DLD1 (cell line): Measurements from ENCODE around the gene CORO2B.

Experiments used
- in situ Hi-C: cut with HindIII; loops from 2 replicates; pipeline ENCODE4 v1.10.0; 2017; ENCODE audit warnings: low sequenced_read_pairs

Gene CORO2B

DNA sequence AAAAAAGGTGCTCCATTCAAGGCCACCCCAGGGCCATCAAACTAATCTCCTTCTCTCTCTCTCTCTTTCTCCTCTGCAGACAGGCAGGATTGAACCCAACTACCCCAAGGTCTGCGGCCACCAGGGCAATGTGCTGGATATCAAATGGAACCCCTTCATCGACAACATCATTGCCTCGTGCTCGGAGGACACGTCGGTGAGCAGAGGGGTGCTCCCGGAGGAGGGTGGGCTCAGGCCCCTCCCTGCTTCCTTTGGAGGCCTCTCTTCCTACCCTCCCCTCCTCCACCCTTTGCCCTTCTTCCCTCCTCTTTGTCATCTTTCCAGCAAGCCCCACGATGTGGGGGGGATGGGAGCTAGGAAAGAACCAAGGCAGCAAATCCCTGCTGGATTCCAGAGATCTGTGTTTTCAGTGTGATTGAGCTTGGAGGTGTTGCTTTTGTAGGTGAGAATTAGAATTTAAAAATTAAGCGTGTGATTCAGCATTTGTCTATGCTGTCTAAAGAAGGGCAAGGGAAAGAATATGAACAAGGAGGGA is 116.3 kb downstream of the CORO2B start:
- in situ Hi-C loops, result no loop called here

DNA sequence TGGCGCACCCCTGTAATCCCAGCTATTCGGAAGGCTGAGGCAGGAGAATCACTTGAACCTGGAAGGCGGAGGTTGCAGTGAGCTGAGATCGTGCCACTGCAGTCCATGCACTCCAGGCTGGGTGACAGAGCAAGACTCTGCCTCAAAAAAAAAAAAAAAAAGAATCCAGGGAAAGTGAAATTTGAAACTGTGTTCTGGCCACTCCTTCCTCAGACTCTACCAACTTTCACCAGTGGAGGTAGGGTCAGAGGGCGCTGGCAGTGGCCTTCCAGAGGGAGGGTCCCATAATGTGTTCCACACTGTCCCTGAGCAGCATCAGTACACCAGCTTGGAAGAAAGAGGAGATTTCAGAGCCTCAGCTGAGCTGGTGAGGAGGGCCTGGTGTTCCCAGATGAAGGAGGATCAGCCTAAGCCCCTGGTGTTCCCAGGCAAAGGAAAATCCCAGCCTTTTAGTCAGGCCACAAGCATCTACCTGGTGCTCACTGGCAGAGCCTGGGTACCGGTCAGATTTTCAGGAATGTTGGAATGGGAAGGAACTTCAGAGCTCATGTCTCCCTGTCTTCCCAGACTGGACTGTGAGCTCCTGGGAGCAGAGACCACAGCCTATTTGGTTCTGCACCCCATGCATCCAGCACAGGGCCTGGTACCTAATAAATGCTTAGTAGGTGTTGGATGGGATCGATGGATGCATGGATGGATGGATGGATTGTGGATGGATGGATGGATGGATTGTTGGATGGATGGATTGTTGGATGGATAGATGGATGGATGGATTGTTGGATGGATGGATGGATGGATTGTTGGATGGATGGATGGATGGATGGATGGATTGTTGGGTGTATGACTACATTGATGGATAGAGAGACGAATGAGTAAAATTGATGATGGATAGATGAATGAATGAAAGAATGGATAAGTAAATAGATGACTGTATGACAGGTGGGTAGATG is 117.9 kb downstream of the CORO2B start:
- in situ Hi-C loops, result no loop called here

DNA sequence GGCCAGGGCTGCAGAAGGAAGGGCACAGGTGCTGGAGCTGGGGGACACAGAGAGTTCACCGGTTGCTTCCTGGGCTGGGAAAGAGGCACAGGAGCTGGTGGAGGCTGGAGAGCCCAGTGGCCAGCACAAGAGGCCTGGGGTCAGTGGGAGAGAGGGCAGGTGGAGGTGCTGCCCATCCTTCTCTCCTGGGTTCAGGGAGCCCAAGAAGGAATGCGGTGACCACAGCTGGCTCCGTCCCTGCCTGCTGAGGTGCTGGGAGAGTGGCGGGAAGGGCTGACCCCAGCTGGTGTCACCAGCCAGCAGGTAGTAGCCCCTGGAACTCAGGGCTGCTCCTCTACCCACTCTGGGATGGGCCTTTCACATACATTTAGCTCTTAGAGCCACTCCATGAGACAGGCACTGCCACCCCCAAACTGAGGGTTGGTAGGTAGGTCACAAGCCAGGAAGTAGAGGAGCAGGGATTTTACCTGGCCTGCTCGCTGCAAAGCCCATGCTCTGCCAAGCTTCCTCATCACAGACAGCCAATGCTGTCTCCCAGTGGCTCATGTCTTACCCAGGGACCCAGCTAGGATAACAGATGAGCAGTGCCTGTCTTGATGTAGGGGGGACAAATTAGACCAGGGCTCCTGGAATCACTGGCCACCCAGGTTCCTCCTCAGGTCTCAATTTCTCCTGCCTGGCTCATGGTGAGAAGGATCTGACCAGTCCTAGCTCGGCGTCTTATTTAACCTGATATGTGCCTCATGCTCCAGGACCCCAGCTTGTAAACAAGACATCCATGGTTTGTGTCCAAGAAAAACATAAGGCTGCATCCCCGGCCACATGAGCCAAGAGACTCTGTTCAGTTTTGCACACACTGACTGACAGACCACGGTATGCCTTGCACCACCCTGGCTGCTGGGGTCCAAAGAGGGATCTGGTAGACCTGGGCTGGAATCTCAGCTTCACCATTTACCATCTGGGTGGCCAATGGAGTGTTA is 119.2 kb downstream of the CORO2B start:
- in situ Hi-C loops, result no loop called here

DNA sequence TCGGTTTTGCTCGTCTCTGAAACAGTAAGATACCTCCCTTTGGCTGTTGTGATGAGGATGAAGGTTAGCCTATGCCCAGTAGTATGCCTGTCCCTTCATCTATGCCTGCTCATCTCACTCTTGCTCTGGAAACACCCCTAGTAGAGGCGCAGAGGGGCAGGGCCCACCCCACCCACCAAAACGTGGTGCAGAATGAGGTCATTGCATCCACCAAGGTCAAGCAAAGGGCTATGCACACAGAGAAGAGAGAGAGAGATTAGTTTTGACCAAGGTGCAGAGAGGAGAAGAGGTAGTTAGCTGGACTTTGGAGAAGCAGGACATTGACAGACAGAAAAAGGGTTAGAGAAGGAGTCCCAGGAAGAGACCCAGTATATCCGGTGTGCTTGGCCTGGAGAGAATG is 119.9 kb downstream of the CORO2B start:
- in situ Hi-C loops, result no loop called here

DNA sequence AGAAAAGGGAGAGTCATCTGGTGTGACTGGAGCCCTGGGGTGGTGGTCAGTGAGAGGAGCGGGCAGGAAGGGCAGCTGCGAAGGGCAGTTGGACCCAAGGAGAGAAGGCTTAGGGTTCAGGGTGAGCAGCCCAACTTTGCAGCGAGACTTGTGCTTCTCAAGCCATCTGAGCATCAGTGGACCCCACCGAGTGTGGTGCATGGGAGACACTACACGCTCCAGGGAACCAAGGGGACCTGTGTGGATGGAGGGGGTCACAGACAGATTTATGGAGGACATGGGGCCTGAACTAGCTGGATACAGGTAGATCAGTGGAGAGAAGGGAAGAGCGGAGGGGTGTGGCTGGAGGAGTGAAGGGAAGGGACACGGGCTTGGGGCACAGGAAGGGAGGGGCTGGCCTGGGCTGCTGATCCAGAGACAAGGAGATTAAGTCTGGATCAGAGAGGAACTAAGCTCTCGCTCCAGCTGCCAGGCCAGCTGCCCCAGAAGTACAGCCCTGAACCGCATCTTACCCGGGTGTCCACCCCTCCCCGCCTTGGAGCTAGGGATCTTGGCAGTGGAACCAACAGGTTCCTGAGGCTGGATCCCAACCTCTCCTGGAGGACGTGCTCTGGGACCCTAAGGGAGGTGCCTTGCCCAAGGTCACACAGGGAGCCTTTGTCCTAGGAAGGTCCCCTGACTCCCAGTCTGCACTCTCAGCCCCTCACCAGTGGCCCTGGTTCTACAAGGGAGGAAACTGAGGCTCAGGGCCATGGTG is 120.5 kb downstream of the CORO2B start:
- in situ Hi-C loops, result no loop called here

DNA sequence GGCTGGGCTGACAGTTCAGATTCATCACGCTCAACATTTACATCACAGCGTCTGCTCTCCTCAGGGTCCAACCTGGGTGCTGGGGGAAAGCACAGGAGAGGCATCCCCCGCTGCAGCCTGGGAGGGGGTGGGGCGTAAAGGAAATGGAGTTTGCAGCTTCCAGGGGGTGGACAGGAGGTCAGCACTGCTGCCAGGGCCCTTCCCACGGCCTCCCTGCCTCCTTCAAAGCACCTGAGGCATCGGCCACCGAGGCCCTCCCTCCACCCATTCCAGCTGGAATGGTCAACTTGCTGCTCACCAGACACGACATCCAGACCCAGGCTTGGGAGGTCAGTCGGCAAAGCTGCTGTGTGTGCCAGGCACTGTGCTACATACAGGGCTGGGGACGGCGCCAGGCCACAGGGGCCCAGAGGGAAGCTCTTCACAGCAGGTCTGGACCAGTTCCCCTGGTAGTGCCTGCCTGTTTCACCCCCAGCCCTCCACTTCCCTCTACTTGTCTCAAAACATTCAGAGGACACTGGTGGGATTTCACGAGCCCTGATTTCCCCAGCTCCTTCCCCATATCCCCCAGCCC is 121.2 kb downstream of the CORO2B start:
- in situ Hi-C loops, result no loop called here

DNA sequence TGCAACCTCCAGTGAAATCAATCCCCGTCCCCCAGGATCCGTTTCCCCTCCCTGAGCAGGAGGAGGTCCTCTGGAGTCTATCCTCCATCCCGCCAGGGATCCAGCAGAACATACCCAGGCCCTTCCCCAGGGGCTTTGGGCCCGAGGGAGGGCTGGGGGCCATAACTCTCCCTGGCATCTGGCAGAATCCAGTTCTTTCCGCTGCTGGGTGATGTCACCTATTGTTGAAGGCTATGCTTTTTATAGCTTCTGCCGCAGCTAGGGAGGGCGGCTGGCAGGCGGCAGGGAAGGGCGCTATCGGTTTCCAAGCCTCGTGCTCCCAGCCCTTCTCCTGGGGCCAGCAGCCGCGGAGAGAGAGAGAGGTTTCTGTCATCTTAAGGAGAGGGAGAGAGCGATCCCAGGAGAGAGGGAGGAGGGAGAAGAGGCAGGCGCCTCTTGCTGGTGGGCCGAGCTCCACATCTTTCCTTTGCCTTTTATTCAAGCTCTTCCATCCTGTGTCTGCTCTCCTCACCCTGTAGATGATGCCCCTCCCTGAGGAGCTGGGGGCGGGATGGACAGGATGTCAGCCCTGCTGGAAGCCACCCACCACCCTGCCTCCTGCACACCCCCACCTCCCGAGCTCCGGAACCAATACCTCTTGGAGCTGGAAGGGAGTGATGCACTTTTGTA is 121.8 kb downstream of the CORO2B start:
- in situ Hi-C loops, result no loop called here

DNA sequence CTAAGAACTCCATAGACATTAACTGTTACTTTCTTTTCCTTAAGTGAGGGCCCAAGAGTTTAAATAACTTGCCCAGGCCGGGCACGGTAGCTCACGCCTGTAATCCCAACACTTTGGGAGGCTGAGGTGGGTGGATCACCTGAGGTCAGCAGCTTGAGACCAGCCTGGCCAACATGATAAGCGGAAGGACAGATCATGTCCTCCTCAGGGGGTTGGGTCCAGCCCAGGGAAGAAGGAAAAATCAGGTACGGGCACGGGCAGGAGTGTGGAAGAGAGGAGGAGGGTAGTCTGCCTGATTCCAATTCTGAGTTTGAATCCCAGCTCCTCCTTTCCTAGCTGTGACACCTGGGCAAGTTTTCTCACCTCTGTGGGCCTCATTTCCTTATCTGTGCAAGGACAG is 123.1 kb downstream of the CORO2B start:
- in situ Hi-C loops, result no loop called here

DNA sequence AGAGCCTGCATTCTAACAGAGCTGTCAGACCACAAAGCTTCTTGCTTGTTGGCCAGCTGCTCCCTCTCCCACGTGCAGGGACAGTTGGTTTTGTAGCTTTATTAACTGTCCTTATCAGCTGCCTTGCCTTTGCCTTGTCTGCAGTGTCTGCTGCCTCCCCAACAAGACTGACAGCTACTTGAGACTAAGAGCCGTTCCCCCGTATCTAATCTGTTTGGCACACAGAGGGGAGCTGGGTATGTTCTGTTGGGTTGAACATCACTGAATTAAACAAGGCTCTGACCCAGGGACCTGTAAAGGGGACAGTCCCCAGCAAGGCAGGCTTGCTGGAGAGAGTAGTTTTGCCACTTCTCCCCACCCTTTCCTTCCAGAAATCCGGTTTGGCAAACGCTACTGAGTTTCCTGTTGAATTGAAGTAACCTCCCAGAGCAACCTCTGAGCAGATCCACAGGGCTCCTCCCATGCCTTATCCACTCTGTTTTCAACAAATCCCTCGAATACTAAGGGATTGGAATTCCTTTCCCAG is 125.8 kb downstream of the CORO2B start:
- in situ Hi-C loops, result no loop called here

DNA sequence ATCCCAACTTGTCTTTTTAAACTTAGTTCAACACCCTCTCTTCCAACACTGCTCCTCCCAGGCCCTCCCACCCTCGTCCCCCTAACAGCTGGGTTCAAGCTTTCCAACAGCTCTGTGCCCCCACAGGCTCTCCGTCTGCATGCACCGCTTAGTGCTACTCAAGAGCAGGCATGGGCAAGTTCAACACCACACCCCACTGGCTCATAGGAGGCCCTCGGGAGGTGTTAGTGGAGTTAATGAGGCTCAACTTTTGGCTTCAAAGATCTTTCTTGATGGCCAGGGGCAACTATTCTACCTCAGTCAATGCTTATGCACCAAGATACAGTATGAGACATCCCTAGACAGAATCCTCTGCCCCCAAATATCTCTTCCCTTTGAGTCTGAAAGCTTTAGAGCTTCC is 127.5 kb downstream of the CORO2B start:
- in situ Hi-C loops, result no loop called here

DNA sequence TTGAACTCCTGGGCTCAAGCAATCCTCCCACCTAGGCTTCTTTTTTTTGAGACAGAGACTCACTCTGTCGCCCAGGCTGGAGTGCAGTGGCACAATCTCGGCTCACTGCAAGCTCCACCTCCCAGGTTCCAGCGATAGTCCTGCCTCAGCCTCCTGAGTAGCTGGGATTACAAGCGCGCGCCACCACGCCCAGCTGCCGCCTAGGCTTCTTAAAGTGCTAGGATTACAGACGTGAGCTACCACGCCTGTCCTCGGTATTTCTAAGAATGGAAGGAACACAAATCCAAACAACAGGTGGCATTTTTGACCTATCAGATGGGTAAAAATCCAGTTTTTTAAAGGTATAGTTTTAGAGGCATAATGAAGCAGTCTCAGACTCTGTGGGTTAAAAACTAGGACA is 128.1 kb downstream of the CORO2B start:
- in situ Hi-C loops, result no loop called here

DNA sequence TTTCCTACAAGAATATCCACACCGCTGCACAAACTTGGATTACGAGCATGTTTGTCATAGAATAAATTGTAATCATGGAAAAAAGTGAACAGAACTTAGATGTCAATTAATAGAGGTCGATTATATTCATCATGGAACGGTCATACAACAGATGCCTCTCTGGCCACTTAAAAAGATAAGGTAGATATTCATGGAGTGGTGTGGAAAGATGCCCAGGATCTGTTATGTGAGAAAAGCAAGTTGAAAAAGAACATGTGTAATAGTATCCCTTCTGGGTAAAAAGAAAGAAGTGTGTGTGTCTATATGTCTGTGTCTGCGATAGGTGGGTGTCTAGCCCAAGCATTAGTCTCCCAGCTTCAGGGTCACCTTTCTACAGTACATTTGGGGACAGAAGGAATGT is 128.6 kb downstream of the CORO2B start:
- in situ Hi-C loops, result no loop called here

DNA sequence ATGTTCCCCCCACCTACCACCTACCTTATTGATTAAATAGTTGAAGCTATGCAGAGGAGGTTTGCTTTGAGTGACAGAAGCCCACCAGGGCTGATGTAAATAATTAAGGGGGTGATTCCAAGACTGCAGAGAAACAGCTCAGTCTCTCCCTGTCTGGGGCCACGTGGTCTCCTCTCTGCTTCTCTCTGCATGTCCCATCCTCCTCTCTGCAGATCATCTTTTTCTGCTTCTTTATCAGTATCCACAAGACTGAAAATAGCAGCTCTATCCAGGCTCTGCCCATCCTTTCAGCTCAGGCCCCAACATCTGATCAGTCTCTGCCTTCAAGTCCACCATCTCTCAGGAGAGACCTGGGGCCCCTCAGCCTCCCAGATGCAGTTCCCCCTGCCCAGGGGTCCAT is 131.1 kb downstream of the CORO2B start:
- in situ Hi-C loops, result no loop called here

DNA sequence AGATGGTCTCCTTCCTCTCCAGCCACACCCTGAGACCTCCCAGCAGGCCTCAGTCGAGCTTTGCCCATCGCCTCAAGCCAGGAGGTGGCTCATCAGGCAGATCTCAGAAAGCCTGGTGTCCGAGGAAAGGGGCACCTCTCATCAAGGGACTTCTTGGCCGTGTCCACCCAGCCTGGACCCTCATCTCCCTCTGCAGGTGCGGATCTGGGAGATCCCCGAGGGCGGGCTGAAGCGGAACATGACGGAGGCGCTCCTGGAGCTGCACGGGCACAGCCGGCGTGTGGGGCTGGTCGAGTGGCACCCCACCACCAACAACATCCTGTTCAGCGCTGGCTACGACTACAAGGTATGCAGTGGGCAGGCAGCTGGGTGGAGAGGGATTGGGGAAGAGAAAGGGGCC is 131.7 kb downstream of the CORO2B start:
- in situ Hi-C loops, result no loop called here

DNA sequence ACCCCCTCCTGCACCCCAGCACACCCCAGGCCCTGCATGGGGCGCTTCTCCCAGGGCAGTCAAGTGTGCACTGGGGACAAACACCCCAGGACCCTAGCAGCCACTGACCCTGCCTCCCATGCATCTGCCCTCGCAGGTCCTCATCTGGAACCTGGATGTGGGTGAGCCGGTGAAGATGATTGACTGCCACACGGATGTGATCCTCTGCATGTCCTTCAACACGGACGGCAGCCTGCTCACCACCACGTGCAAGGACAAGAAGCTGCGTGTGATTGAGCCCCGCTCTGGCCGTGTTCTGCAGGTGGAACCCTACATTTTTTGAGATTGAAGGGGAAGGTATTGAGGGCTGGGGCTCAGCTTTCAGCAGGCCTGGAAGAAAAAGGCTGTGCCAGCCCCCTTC is 132.6 kb downstream of the CORO2B start:
- in situ Hi-C loops, result no loop called here

DNA sequence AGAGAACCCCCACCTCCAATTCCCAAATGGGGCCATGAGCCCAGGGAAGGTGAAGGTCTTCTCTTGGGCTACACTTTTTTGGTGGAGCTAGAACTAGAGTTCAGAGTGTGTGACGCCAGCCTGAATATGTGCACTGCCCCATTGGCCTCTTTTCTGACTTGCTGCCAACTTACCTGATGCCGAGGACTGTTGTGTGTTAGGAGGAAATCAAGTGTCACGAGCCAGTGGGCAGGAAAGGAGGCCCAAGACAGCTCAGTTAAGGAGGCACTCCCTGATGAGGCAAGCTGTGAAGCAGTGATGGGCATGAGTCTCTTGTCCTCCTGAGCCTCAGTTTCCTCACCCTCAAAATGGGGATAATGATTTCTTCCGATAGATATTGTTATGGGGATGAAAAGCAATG is 134.1 kb downstream of the CORO2B start:
- in situ Hi-C loops, result no loop called here

DNA sequence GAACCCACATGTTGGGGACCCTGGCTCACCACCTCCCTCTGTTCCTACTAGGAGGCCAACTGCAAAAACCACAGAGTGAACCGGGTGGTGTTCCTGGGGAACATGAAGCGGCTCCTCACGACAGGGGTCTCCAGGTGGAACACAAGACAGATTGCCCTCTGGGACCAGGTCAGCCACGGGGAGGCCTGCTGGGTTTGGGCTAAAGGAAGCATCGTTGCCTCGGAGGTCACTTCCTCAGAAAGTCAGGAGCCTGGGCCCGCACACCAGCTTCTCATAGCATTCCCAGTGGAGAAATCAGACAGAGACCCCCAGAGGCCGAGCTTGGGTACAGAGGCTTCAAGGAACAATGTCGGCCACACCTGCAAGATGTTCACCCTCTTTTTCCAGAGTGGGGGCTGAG is 135.1 kb downstream of the CORO2B start:
- in situ Hi-C loops, result no loop called here

DNA sequence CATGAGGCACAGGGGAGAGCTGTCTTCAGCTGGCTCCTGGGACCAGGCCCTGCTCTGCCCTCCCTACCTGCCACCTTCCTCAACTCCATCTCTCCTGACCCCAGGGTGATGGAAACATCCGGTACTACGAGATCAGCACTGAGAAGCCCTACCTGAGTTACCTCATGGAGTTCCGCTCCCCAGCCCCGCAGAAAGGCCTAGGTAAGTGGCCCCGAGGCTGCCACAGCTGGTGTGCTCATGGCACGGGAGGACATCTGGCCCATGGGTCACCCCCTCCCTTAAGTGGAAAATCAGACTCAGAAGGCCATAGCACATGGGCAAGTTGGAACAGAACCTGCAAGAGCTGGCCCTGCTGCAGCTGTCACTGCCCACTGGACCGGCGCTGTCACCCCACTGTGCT is 136.3 kb downstream of the CORO2B start:
- in situ Hi-C loops, result no loop called here

DNA sequence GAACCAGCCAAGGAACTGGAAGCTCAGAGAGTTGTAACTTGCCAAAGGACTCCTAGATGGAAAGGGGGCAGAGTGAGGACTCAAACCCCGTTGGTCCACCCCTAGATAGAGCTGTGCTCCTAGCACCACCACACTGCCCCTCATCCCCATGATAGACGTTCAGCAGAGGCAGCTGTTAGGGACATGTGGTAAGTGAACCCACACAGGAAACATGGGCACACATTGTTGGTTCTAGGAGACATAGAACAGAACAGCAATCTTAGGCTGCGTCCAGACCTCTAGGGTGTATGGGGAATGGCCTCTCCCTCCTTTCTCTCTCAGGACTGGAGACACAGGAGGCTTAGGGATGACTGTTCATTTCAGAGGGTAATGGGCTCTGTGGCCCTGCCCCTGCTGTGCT is 139.2 kb downstream of the CORO2B start:
- in situ Hi-C loops, result no loop called here

DNA sequence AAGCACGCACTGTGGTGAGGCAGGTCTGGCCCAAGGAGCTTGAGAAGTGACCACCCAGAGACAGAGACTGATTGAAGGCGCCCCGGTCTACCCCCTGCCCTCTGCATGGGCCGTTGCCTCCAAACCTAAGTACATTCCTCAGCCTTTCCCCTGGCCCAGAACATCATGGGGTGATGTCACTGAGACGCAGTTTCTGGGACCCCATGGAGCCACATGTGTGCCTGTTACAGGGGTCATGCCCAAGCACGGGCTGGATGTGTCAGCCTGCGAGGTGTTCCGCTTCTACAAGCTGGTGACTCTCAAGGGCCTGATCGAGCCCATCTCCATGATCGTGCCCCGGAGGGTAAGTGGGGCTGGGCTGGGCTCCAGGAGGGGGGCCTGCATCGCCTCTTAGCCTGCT is 139.7 kb downstream of the CORO2B start:
- in situ Hi-C loops, result no loop called here
